Endodermal cell (in vitro differentiated cells): ENCODE measurements around the gene AP2S1. TPM values are rescaled to one million over a fixed set of nuclear protein-coding genes. Genes with fewer than 3 reads are reported as not detected.

ENCODE experiments used
- DNase-seq: peaks from one replicate; pipeline ENCODE4 v3.0.0-alpha.2; 2017
- H3K27ac ChIP-seq: 2 replicates; pipeline ENCODE4 v1.5.1; 2013; ENCODE audit warnings: mild to moderate bottlenecking, low read depth, low read length, moderate library complexity
- H3K27me3 ChIP-seq: 2 replicates; pipeline ENCODE4 v1.6.1; 2013; ENCODE audit warnings: mild to moderate bottlenecking, low read length, moderate library complexity; ENCODE audit not compliant: insufficient read depth, control insufficient read depth, poor library complexity, severe bottlenecking
- H3K36me3 ChIP-seq: 2 replicates; pipeline ENCODE4 v1.7.0; 2013; ENCODE audit warnings: mild to moderate bottlenecking, low read length, moderate library complexity; ENCODE audit not compliant: control insufficient read depth, insufficient read depth
- H3K4me1 ChIP-seq: one replicate; pipeline ENCODE4 v1.7.0; 2013; ENCODE audit warnings: low read length; ENCODE audit not compliant: control insufficient read depth, insufficient read depth
- H3K4me3 ChIP-seq: 2 replicates; pipeline ENCODE4 v1.5.1; 2013; ENCODE audit warnings: mild to moderate bottlenecking, low read length, moderate library complexity
- H3K9ac ChIP-seq: 2 replicates; pipeline ENCODE4 v1.6.1; 2013; ENCODE audit warnings: mild to moderate bottlenecking, low read length, moderate library complexity; ENCODE audit not compliant: poor library complexity, severe bottlenecking; ENCODE audit errors: extremely low read depth
- H3K9me3 ChIP-seq: 2 replicates; pipeline ENCODE4 v1.6.1; 2013; ENCODE audit warnings: mild to moderate bottlenecking, low read length, moderate library complexity; ENCODE audit not compliant: control insufficient read depth
- H3K27ac Mint-ChIP-seq: 2 replicates; pipeline ENCODE4 v1.8.0; 2020; ENCODE audit warnings: mixed read lengths
- H3K27me3 Mint-ChIP-seq: 2 replicates; pipeline ENCODE4 v1.8.0; 2021; ENCODE audit warnings: mild to moderate bottlenecking, mixed read lengths; ENCODE audit not compliant: insufficient read depth
- H3K36me3 Mint-ChIP-seq: 2 replicates; pipeline ENCODE4 v1.8.0; 2020; ENCODE audit warnings: low read depth, mixed read lengths
- H3K4me1 Mint-ChIP-seq: 2 replicates; pipeline ENCODE4 v1.8.0; 2020; ENCODE audit warnings: mixed read lengths
- H3K4me3 Mint-ChIP-seq: 2 replicates; pipeline ENCODE4 v1.8.0; 2020; ENCODE audit warnings: mild to moderate bottlenecking, moderate library complexity, mixed read lengths
- H3K9me3 Mint-ChIP-seq: 2 replicates; pipeline ENCODE4 v1.8.0; 2020; ENCODE audit warnings: mild to moderate bottlenecking, mixed read lengths
- WGBS, 2 experiments: methylation state at CpG; one replicate each; pipeline versions ENCODE4 v1.1.5 to v1.1.7; 2013; ENCODE audit warnings: missing lambda C conversion rate in 2 of 2, mixed read lengths in 1 of 2; ENCODE audit not compliant: insufficient coverage in 1 of 2, insufficient read length in 1 of 2; 5-methylcytosine and 5-hydroxymethylcytosine counted together
- total RNA-seq, 2 donors: library from RNA; stranded (reverse); fragmentation: NEBNext Ultra II Directional in 1 of 2; extraction: Animal tissue kit (Norgen Biotek cat#: 25700) in 1 of 2; gene quantifications; 2 replicates in 1 of 2; 3 replicates in 1 of 2; pipeline ENCODE4 v1.2.1, GENCODE V29; 2021
- TF ChIP-seq, protein P1 (sequence below): fragments of 200-600 bp; sonication (generic); conservative IDR thresholded peaks from 2 replicates; pipeline ENCODE4 v1.5.0; 2021; ENCODE audit warnings: antibody characterized with exemption, mild to moderate bottlenecking

The AP2S1 gene
- total RNA-seq, 2 donors from 2014 or later, result 162 to 214 TPM

DNA sequence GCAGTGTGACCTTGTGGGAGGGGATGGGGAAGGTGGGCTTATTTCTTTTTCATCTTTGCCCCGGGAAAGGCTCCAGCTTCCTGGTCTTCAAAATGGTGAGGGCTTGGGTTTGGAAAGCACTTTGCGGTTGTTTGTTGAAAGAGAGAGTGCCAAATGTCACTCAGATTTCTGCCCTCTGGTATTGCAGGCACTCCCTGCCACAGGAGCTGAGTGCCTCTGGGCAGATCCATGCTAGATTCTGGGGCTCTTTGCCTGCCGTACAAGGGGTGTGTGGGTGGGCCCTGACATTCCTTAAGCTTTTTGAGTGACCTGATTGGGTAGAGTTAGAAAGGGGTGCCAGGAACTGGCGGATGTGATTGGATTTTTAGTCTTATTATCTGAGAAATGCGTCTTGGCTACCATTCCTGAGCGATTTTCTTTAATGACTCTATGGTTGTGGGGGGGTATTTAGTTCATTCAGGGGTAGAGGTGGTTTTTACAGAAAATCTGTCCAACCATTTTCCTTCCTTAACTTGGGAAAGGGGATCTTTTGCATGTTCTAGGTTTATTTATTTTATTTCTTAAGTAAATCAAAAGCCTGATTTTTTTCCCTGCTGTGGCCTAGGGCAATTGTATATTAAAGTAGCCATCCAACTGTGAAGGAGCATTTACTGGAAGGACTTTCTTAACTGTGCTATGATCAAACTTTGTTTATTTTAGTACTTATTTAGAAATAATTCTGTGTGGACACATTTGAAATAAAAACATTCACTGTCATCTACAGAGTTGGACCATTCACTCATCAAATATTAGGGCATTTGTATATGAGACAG, 13.4 kb upstream of the AP2S1 start:
- H3K27ac Mint-ChIP-seq, result no peak overlapping the region
- peak overlapping the region; percentile 89 for H3K4me3 ChIP-seq
- 18 to 28% methylated on average over 6 of the region's 6 CpGs for WGBS, 2 experiments
- TF ChIP-seq, protein P1, sequence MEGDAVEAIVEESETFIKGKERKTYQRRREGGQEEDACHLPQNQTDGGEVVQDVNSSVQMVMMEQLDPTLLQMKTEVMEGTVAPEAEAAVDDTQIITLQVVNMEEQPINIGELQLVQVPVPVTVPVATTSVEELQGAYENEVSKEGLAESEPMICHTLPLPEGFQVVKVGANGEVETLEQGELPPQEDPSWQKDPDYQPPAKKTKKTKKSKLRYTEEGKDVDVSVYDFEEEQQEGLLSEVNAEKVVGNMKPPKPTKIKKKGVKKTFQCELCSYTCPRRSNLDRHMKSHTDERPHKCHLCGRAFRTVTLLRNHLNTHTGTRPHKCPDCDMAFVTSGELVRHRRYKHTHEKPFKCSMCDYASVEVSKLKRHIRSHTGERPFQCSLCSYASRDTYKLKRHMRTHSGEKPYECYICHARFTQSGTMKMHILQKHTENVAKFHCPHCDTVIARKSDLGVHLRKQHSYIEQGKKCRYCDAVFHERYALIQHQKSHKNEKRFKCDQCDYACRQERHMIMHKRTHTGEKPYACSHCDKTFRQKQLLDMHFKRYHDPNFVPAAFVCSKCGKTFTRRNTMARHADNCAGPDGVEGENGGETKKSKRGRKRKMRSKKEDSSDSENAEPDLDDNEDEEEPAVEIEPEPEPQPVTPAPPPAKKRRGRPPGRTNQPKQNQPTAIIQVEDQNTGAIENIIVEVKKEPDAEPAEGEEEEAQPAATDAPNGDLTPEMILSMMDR, result no peak
- H3K36me3 Mint-ChIP-seq, result peaks cover 10% of the 10 kb centered on the region
- H3K36me3 ChIP-seq, result no peaks in the 10 kb centered on the region
- no peaks in the 10 kb centered on the region for H3K9me3 Mint-ChIP-seq
- H3K9ac ChIP-seq, result no peak overlapping the region
- peaks cover 36% of the 10 kb centered on the region for H3K4me1 Mint-ChIP-seq
- peaks cover 5% of the 10 kb centered on the region for H3K27me3 Mint-ChIP-seq
- H3K4me3 Mint-ChIP-seq, result no peak overlapping the region
- H3K27me3 ChIP-seq, result peaks cover 41% of the 10 kb centered on the region
- H3K9me3 ChIP-seq, result no peaks in the 10 kb centered on the region
- DNase-seq, result peak; percentile 75
- peak overlapping the region; percentile 28 for H3K27ac ChIP-seq
- peaks cover 12% of the 10 kb centered on the region for H3K4me1 ChIP-seq

DNA sequence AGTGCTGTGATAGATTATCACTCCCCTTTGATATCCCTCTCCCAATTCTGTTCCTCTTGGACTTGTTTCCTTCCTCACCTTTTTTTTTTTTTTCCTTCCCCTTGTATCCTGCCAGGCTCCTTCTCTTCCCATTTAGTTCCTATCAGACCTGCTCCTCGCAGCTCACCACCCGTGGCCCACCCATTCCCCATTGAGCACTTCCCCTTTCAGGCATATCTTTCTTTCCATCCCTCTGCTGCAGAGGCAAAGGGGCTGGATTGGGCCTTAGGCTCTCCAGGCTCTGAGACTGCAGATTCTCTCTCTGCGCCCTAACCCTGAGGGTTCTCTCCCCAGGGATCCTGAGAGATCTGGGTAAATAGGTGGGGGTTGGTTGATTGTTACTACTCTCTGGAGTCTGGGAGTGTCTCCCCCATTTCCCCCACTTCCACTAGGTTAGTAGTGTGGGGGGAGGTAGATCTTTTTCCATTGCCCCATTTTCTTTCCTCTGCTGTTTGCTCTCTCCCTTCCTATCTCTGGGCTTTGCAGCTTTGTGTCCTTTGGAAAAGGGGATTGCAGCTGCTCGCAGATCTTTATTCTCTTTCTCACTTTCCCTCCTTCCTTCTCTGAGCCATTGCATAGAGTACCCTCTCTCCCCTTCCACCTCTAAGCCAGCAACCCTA, 12.5 kb upstream of the AP2S1 start:
- WGBS, 2 experiments, result 24% methylated on average over 4 of the region's 4 CpGs; no CpG with 5 or more reads in 1 of the 2 experiments
- Histone ChIP-seq H3K36me3 (no peaks in the 10 kb centered on the region), H3K9me3 (no peaks in the 10 kb centered on the region), H3K4me3 (peak overlapping the region; percentile 89), H3K4me1 (peaks cover 12% of the 10 kb centered on the region), H3K27me3 (peaks cover 37% of the 10 kb centered on the region), H3K27ac (peak overlapping the region; percentile 28), H3K9ac (no peak overlapping the region)
- Mint-ChIP-seq H3K27me3 (peaks cover 5% of the 10 kb centered on the region), H3K4me3 (no peak overlapping the region), H3K4me1 (peaks cover 32% of the 10 kb centered on the region), H3K9me3 (no peaks in the 10 kb centered on the region), H3K27ac (no peak overlapping the region), H3K36me3 (peaks cover 10% of the 10 kb centered on the region)
- DNase-seq, result no peak
- TF ChIP-seq, protein P1, result no peak

DNA sequence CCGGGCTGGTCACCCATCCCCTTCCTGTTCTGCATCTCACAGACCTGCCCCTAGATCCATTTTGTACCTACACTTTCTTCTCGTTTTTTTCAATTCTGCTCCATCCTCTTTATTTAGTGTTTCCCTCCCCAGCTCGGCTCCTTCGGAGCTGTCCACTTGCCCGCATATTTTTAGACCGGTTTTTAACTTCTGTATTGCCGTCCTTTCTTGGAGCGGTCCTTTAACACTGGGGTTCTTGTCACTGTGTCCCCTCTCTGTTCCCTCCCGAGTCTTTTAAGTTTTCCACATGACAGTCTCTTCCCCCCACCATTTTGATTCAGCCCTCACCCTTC, 11.8 kb upstream of the AP2S1 start:
- peak overlapping the region; percentile 89 for H3K4me3 ChIP-seq
- no peak for DNase-seq
- peaks cover 34% of the 10 kb centered on the region for H3K27me3 ChIP-seq
- WGBS, 2 experiments, result 12 to 21% methylated on average over 9 of the region's 9 CpGs
- no peak overlapping the region for H3K9ac ChIP-seq
- H3K27ac ChIP-seq, result no peak overlapping the region
- H3K9me3 ChIP-seq, result no peaks in the 10 kb centered on the region
- peaks cover 12% of the 10 kb centered on the region for H3K4me1 ChIP-seq
- TF ChIP-seq, protein P1, result no peak
- Mint-ChIP-seq H3K4me3 (no peak overlapping the region), H3K27ac (no peak overlapping the region), H3K4me1 (peaks cover 28% of the 10 kb centered on the region), H3K36me3 (peaks cover 10% of the 10 kb centered on the region), H3K9me3 (no peaks in the 10 kb centered on the region), H3K27me3 (peaks cover 5% of the 10 kb centered on the region)
- no peaks in the 10 kb centered on the region for H3K36me3 ChIP-seq
